NCI-H187 (cell line): Measurements from ENCODE around the gene SREBF1.

Experiments used
- DNase-seq, 2 experiments: peaks; one replicate each; lab custom pipeline; 2025; lab: John Stamatoyannopoulos, UW

Gene SREBF1

GRCh38 chr17:17857496-17857895, 20.7 kb upstream of the SREBF1 start:
- DNase-seq = no peak

DNA sequence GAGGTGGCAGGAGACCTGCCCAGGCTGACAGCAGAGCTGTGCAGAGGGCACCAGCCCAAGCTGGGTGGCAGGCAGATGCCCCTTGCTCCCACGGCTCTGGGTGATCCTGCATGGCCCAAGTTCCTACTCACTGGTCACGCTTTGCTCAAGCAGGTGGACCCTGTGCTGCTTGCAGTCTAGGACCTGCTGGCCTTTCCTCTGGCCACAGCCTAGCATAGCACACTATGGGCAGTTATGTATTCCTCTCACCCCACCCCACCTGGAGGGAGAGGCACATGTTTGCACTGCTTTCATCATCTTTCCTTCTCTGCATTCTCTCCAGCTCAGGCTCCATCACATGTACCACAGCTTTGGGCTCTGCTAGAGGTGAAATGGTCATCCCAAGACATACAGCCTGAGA, 19.6 kb upstream of the SREBF1 start:
- no peak for DNase-seq

- DNase-seq = no peak
Observed at GRCh38 chr17:17855976-17856375, 19.2 kb upstream of the SREBF1 start.

- DNase-seq = no peak
Observed at GRCh38 chr17:17853811-17854447, 17.1 kb upstream of the SREBF1 start.

DNA sequence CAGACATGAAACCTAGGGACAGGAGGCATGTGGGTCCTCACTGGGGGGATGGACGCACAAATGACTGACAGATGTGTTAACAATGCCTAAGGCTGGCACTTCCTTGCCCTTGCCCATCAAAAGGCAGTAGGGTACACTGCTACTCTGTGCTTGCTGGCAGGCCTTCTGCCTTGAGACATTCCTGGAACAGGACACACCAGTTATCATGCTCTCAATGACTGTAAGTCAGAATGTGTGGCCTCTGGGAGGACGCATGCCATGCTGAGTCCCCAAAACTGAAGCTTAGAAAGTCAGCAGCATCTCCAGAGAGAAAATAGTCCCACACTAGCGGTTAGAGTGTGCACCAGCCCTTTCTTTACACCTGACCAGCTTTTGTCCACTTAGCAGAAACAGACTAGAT, 16.1 kb upstream of the SREBF1 start:
- DNase-seq = no peak

- DNase-seq = no peak
Observed at GRCh38 chr17:17851103-17852002, 14.6 kb upstream of the SREBF1 start.

DNA sequence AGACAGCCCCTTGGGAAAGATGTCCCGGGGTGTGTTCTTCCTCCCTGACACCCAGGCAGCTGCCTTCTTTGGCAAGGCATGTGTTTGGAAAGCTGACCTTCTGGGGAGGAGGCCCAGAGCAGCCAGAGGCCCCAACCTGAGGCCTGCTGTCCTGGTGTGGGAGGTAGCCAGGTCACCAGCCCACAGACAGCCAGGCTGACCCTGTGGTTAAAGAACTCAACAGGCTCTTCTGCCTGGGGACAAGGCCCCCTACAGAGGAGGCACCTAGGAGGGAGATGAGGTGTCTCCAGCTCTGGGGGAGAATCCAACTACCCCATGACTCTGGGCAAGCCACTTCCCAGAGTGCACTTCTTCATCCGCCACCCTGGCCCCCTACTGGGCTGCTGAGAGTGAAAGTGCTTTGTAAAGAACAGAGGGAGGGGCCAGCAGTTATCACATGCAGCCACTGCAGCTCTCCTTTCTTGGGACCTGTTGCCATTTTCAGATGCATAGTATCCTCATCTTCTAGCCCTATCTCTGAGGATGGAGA, 13.1 kb upstream of the SREBF1 start:
- DNase-seq = no peak

DNA sequence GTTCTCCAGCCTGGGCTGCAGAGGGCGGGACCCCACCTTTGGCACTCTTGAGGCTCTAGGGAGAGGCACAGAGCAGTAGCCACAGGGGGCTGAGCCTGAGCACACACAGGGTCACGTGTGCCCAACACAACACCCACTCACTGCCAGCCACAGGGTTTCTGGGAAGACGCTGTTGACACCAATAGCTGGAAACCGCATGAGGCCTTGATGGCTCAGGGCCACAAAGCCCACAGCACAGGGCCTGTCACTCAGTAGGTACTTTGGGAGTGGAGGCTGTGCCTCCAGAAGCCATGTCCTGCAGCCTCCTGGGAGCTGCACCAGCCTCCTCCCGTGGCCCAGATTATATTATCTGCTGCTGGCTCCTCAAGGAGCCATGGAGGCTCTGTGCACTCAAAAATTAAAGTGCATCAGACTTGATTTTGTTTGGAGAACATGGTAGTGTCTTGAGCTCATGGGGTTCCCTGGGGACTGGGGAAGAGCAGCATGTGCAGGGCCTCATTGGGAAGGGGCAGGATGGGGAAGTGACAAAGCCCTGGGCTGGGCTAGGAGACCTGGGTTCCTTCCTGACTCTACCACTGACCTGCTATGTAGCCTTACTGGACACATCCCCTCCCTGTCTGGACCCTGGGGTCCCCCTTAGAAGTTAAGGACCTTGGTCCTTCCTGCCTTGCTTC, 12.5 kb upstream of the SREBF1 start:
- DNase-seq = peak in 1 of 2 experiments; percentile 16

DNA sequence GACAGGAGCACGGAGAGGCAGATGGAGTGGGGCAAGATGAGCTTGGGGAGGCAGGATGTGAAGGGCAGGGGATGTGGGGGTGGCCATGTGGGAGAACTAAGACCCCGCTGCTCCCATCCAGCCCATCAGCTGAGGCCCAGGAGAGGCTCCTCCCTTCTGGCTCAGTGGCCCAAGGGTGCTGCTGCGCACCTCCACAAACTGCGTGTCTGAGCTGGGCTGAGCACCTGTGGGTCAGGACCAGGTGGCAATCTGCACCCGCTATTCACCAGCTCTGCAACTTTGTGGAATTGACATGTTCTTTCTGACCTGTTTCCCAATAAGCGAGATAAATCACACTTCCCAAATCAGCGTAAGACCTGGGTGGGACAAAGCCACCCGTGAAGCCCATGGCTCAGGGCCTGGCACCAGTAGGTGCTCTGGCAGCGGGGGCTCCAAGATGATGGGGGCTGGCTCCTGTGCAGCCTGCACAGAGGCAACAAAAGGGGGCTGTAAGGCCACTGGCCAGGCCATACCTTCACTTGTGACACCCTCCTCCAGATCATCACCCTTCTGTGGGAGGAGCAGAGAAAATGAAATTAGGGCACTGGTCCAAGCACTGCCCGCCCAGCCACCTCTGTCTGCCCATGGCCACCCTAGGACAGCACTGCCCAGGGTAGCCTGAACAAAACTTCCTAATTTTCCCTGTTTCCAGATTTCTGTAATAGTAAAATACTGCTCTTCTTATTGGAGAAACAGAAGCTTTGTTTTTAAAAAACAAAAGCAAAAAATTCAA, 11.7 kb upstream of the SREBF1 start:
- DNase-seq = no peak

DNA sequence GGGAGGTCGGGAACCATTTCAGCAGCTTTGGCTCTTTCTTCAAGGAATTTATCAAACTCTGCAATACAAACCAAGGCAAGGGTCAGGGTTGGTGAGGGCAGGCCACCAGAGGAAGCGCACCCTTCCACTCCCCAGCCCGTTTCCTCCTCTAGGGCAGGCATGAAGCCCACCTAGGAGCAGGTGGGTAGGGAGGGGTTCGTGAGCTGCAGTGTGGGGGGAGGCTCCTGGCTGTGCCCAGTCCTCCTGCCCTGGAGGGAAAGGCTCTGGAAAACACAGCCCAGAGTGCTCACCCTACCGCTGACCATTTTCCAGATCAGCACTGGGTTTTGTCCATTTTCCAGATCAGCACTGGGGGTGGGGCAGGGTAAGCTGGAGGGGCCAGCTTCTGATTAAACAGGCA, 10.9 kb upstream of the SREBF1 start:
- no peak for DNase-seq

- DNase-seq = no peak
Observed at GRCh38 chr17:17847118-17847689, 10.4 kb upstream of the SREBF1 start.

DNA sequence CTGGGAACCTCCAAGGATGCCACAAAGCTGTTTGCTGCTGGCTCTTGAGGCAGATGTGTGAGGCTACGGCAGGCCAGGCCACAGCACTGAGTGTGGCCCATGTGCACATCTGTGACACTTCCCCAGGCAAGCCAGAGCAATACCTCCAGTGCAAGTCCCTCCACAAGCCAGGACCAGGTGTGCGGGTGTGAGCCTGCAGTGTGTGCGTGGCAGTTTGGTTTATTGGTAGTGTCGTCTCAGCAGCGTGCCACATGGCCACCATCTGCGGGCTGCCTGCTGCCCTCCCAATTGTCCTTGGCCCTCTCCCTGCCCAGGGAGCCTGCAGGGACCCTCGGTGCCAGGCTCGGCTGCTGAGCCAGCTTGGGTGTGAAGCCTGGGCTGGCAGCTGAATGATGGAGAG, 9.9 kb upstream of the SREBF1 start:
- no peak for DNase-seq

DNA sequence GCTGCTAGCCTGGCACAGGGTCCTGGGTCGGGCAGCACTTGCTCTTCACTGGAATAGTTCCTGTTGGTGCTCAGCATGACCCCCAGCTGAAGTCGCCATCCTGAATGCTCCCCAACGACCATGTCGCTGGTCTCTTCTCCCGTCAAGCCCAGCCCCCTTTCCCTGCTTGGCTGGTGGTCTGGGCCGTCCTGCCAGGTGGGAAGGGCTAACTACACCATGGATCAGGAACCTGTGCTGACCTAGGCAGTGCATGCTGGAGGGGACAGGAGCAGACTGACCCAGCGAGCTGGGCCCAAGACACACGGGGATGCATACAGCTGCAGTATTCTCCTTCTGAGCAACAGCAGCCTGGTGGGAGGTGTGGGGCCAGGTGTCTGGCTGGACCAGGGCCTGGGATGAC, 9.2 kb upstream of the SREBF1 start:
- DNase-seq = no peak

- no peak for DNase-seq
Observed at GRCh38 chr17:17845046-17845775, 8.4 kb upstream of the SREBF1 start.

DNA sequence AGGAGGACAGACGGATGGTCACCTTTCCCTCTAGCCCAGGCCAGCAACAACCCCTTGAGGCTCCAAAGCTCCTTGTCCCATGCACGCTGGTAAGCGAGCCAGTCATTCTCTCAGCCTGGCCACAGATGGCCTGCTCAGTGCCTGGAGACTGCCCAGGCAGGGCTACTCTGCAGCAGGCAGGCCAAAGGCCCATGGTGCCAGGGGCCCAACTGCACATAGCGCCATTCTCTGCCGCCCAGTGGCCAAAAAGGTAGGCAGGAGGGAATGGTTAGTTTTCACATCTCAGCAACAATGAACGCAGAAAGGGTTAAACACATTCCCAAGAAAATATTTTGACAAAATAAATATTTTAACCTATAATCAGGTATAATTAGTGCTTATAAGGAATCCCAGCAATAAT, 7.7 kb upstream of the SREBF1 start:
- no peak for DNase-seq

DNA sequence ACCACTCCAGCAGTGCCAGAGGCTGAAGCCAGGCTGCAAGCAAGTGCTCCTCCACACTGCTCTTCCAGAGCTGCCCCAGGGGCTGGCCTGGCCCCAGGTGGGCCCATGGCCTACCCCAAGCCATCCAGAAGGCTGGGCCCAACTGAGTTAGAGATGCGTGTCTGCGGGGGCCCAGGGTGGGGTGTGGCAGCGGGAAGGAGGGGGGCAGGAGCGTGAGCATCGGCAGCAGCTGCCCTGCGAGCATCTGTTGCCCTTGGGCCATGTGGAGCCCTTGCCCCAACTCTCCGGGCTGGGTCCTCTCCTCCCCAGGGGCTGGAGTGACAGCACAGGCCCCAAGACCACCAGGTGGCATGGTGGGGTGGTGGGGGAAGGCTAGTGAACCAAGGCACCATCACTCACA, 7.3 kb upstream of the SREBF1 start:
- no peak for DNase-seq

DNA sequence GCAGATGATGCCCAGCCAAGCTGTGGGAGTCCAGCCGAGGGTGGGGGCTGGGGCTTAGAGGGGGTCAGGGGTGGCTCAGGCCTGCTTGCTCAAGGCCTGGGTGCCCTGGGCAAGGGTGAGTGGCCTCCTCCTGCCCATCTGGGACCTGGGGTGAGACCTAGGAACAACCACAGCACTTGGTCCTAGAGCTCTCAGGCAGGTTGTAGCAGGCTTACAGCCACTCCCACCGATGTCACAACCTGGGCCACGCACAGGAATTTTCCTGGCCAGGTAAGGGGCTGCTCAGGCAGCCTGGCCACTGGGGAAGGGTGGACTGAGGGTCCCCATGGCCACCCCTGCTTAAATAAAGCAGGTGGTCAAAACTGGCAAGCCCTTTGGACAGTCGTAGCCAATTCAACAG, 6.3 kb upstream of the SREBF1 start:
- DNase-seq = no peak

- DNase-seq = no peak
Observed at GRCh38 chr17:17842111-17842876, 5.5 kb upstream of the SREBF1 start.

GRCh38 chr17:17841601-17842025, 4.8 kb upstream of the SREBF1 start:
- peak; percentile 18 to 62 for DNase-seq
